HEK293 (cell line): Measurements from ENCODE around the gene TBC1D17.

ENCODE experiments used
- FEZF1 ChIP-seq: fragments of 450-650 bp; formaldehyde crosslinking; IDR thresholded peaks from 2 replicates; pipeline ENCODE4 v1.5.1; 2016; ENCODE audit warnings: missing biosample characterization, missing genetic modification characterization
- GFI1B ChIP-seq: fragments of 450-650 bp; formaldehyde crosslinking; IDR thresholded peaks from 2 replicates; pipeline ENCODE4 v1.5.1; 2016; ENCODE audit warnings: missing biosample characterization, missing genetic modification characterization
- GLI2 ChIP-seq: fragments of 450-650 bp; formaldehyde crosslinking; IDR thresholded peaks from 2 replicates; pipeline ENCODE4; 2017; ENCODE audit warnings: missing biosample characterization, missing genetic modification characterization, low read depth, borderline replicate concordance
- HOXA7 ChIP-seq: sonication (generic); formaldehyde crosslinking; IDR thresholded peaks from 2 replicates; pipeline ENCODE4 v1.8.1; 2022; ENCODE audit warnings: missing genetic modification reagents, borderline replicate concordance
- HOXD13 ChIP-seq: sonication (generic); formaldehyde crosslinking; IDR thresholded peaks from 2 replicates; pipeline ENCODE4 v1.8.0; 2022; ENCODE audit warnings: missing genetic modification reagents, borderline replicate concordance
- IKZF3 ChIP-seq: fragments of 450-650 bp; IDR thresholded peaks from 2 replicates; pipeline ENCODE4 v1.5.0; 2018; ENCODE audit warnings: missing biosample characterization, mild to moderate bottlenecking, missing genetic modification characterization, moderate library complexity
- KLF1 ChIP-seq: fragments of 450-650 bp; formaldehyde crosslinking; IDR thresholded peaks from 2 replicates; pipeline ENCODE4 v1.5.1; 2016; ENCODE audit warnings: missing biosample characterization, missing genetic modification characterization
- KLF16 ChIP-seq: fragments of 450-650 bp; formaldehyde crosslinking; IDR thresholded peaks from 2 replicates; pipeline ENCODE4 v1.5.1; 2017; ENCODE audit warnings: missing biosample characterization, missing genetic modification characterization
- SCRT1 ChIP-seq: fragments of 450-650 bp; formaldehyde crosslinking; IDR thresholded peaks from 2 replicates; pipeline ENCODE4 v1.5.1; 2016; ENCODE audit warnings: missing biosample characterization, missing genetic modification characterization, borderline replicate concordance
- SP7 ChIP-seq: fragments of 450-650 bp; formaldehyde crosslinking; IDR thresholded peaks from 2 replicates; pipeline ENCODE4 v1.5.1; 2016; ENCODE audit warnings: missing biosample characterization, missing genetic modification characterization
- TRIM28 ChIP-seq: IDR thresholded peaks from 2 replicates; pipeline ENCODE4 v1.6.1; 2011; ENCODE audit warnings: low read length, control low read depth, borderline replicate concordance
- YY1 ChIP-seq: fragments of 450-650 bp; formaldehyde crosslinking; IDR thresholded peaks from 2 replicates; pipeline ENCODE4 v1.5.1; 2018; ENCODE audit warnings: missing biosample characterization, missing genetic modification characterization
- ZNF133 ChIP-seq: fragments of 450-650 bp; formaldehyde crosslinking; IDR thresholded peaks from 2 replicates; pipeline ENCODE4 v1.5.1; 2016; ENCODE audit warnings: missing biosample characterization, missing genetic modification characterization
- ZNF155 ChIP-seq: fragments of 450-650 bp; formaldehyde crosslinking; IDR thresholded peaks from 2 replicates; pipeline ENCODE4 v1.5.1; 2016; ENCODE audit warnings: missing biosample characterization, missing genetic modification characterization
- ZNF169 ChIP-seq: fragments of 450-650 bp; formaldehyde crosslinking; IDR thresholded peaks from 2 replicates; pipeline ENCODE4 v1.5.1; 2016; ENCODE audit warnings: missing biosample characterization, missing genetic modification characterization
- ZNF2 ChIP-seq: fragments of 450-650 bp; formaldehyde crosslinking; IDR thresholded peaks from 2 replicates; pipeline ENCODE4 v1.5.1; 2016; ENCODE audit warnings: missing biosample characterization, missing genetic modification characterization
- ZNF214 ChIP-seq: fragments of 450-650 bp; formaldehyde crosslinking; IDR thresholded peaks from 2 replicates; pipeline ENCODE4 v1.5.1; 2017; ENCODE audit warnings: missing biosample characterization, mild to moderate bottlenecking, missing genetic modification characterization, borderline replicate concordance
- ZNF24 ChIP-seq: fragments of 450-650 bp; formaldehyde crosslinking; IDR thresholded peaks from 2 replicates; pipeline ENCODE4 v1.5.1; 2016; ENCODE audit warnings: missing biosample characterization, missing genetic modification characterization
- ZNF292 ChIP-seq: fragments of 450-650 bp; formaldehyde crosslinking; IDR thresholded peaks from 2 replicates; pipeline ENCODE4 v1.5.1; 2016; ENCODE audit warnings: low read depth, missing biosample characterization, missing genetic modification characterization, borderline replicate concordance
- ZNF350 ChIP-seq: fragments of 450-650 bp; formaldehyde crosslinking; IDR thresholded peaks from 2 replicates; pipeline ENCODE4 v1.5.0; 2017; ENCODE audit warnings: missing biosample characterization, mild to moderate bottlenecking, missing genetic modification characterization
- ZNF416 ChIP-seq: fragments of 450-650 bp; formaldehyde crosslinking; IDR thresholded peaks from 2 replicates; pipeline ENCODE4 v1.5.1; 2016; ENCODE audit warnings: missing biosample characterization, missing genetic modification characterization
- ZNF423 ChIP-seq: fragments of 450-650 bp; formaldehyde crosslinking; IDR thresholded peaks from 2 replicates; pipeline ENCODE4 v1.5.1; 2016; ENCODE audit warnings: missing biosample characterization, missing genetic modification characterization
- ZNF530 ChIP-seq: fragments of 450-650 bp; formaldehyde crosslinking; IDR thresholded peaks from 2 replicates; pipeline ENCODE4 v1.5.1; 2016; ENCODE audit warnings: low read depth, missing biosample characterization, missing genetic modification characterization
- ZNF555 ChIP-seq: fragments of 450-650 bp; formaldehyde crosslinking; conservative IDR thresholded peaks from 2 replicates; pipeline ENCODE4 v1.5.1; 2017; ENCODE audit warnings: missing biosample characterization, mild to moderate bottlenecking, missing genetic modification characterization, inconsistent platforms
- ZNF626 ChIP-seq: fragments of 450-650 bp; sonication (Bioruptor Pico); formaldehyde crosslinking; IDR thresholded peaks from 2 replicates; pipeline ENCODE4 v1.5.1; 2018; ENCODE audit warnings: missing biosample characterization, missing genetic modification characterization, inconsistent platforms
- ZNF660 ChIP-seq: fragments of 450-650 bp; IDR thresholded peaks from 2 replicates; pipeline ENCODE4 v1.5.1; 2018; ENCODE audit warnings: missing biosample characterization, mild to moderate bottlenecking, missing genetic modification characterization
- ZXDB ChIP-seq: fragments of 450-650 bp; formaldehyde crosslinking; IDR thresholded peaks from 2 replicates; pipeline ENCODE4 v1.5.1; 2016; ENCODE audit warnings: missing biosample characterization, missing genetic modification characterization
- TF ChIP-seq, protein P1 (sequence below): fragments of 450-650 bp; formaldehyde crosslinking; IDR thresholded peaks from 2 replicates; pipeline ENCODE4 v1.5.1; 2016; ENCODE audit warnings: missing biosample characterization, missing genetic modification characterization
- TF ChIP-seq, protein P2 (sequence below): fragments of 450-650 bp; formaldehyde crosslinking; IDR thresholded peaks from 2 replicates; pipeline ENCODE4 v1.5.1; 2016; ENCODE audit warnings: missing biosample characterization, missing genetic modification characterization
- TF ChIP-seq, protein P3 (sequence below): fragments of 450-650 bp; formaldehyde crosslinking; IDR thresholded peaks from 2 replicates; pipeline ENCODE4 v1.5.1; 2016; ENCODE audit warnings: missing biosample characterization, missing genetic modification characterization
- TF ChIP-seq, protein P4 (sequence below): fragments of 450-650 bp; formaldehyde crosslinking; IDR thresholded peaks from 2 replicates; pipeline ENCODE4 v1.5.1; 2016; ENCODE audit warnings: missing biosample characterization, missing genetic modification characterization

TBC1D17 gene

DNA sequence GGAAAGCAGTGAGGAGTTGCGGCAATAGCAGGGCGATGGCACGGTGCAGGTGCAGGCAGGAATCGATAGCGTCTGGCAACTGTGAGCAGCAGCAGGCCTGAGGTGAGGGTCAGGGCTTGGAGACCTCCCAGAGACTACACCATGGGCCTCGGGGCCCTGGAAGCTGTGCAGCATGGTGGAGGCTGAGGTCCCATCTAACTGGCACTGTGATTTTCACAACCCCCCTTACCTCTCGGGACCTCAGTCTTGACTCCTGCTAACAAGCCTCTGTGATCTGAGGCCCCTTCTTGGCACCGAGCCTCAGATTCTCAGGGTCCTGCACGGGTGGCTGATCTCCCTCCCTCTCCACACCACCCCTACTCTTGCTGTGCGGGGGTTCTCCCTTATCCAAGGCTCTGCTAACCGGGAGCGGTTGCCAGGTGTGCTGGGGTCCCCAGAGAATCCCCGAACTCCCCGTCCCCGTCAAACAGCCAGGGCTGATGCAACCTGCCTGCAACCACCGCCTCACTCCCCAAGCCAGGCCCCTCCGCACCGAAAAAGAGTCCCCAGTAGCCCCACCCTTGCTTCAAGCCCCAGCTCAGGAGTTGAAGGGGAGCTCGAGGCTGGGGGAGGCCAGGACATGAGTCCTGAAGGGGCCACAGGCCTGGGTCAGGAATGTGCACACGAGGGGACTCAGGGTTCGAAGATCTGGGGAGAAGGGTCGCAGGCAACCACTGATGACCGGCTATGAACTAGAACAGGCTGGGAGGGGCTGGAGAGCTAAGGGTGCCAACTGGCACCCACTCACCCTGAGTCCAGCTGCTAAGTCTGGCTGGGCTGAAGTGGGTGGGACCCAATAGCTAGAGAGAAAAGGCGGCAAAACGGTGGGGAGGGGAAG lies 46.7 kb downstream of the TBC1D17 start (continued):
- TF ChIP-seq, protein P1, sequence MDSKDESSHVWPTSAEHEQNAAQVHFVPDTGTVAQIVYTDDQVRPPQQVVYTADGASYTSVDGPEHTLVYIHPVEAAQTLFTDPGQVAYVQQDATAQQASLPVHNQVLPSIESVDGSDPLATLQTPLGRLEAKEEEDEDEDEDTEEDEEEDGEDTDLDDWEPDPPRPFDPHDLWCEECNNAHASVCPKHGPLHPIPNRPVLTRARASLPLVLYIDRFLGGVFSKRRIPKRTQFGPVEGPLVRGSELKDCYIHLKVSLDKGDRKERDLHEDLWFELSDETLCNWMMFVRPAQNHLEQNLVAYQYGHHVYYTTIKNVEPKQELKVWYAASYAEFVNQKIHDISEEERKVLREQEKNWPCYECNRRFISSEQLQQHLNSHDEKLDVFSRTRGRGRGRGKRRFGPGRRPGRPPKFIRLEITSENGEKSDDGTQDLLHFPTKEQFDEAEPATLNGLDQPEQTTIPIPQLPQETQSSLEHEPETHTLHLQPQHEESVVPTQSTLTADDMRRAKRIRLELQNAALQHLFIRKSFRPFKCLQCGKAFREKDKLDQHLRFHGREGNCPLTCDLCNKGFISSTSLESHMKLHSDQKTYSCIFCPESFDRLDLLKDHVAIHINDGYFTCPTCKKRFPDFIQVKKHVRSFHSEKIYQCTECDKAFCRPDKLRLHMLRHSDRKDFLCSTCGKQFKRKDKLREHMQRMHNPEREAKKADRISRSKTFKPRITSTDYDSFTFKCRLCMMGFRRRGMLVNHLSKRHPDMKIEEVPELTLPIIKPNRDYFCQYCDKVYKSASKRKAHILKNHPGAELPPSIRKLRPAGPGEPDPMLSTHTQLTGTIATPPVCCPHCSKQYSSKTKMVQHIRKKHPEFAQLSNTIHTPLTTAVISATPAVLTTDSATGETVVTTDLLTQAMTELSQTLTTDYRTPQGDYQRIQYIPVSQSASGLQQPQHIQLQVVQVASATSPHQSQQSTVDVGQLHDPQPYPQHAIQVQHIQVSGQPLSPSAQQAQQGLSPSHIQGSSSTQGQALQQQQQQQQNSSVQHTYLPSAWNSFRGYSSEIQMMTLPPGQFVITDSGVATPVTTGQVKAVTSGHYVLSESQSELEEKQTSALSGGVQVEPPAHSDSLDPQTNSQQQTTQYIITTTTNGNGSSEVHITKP (tag by site-specific recombination): peak; percentile 59; the same call in 1 of the 2 replicates
- TF ChIP-seq ZNF214 (tag by site-specific recombination) (no peak), ZNF423 (tag by site-specific recombination) (no peak), IKZF3 (peak; percentile 46), ZXDB (tag by site-specific recombination) (no peak), SCRT1 (tag by site-specific recombination) (no peak), ZNF555 (tag by site-specific recombination) (no peak), ZNF350 (no peak), ZNF155 (tag by site-specific recombination) (no peak), GFI1B (tag by site-specific recombination) (no peak), ZNF133 (tag by site-specific recombination) (no peak), ZNF292 (tag by site-specific recombination) (no peak), TRIM28 (no peak), HOXD13 (CRISPR knock-in tag) (no peak), SP7 (no peak; the same call in 1 of the 2 replicates), ZNF2 (tag by site-specific recombination) (no peak), ZNF626 (no peak), FEZF1 (tag by site-specific recombination) (no peak), ZNF416 (no peak), ZNF660 (tag by site-specific recombination) (0 out of 2 replicates have a peak, but pooled peaks have one; percentile 38), YY1 (tag by site-specific recombination) (no peak), KLF16 (peak; percentile 95), ZNF24 (tag by site-specific recombination) (no peak), KLF1 (tag by site-specific recombination) (peak; percentile 31; the same call in 1 of the 2 replicates), ZNF530 (tag by site-specific recombination) (no peak), GLI2 (tag by site-specific recombination) (no peak), HOXA7 (no peak), ZNF169 (no peak)
- TF ChIP-seq, protein P2, sequence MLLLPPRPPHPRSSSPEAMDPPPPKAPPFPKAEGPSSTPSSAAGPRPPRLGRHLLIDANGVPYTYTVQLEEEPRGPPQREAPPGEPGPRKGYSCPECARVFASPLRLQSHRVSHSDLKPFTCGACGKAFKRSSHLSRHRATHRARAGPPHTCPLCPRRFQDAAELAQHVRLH (tag by site-specific recombination): no peak
- TF ChIP-seq, protein P3, sequence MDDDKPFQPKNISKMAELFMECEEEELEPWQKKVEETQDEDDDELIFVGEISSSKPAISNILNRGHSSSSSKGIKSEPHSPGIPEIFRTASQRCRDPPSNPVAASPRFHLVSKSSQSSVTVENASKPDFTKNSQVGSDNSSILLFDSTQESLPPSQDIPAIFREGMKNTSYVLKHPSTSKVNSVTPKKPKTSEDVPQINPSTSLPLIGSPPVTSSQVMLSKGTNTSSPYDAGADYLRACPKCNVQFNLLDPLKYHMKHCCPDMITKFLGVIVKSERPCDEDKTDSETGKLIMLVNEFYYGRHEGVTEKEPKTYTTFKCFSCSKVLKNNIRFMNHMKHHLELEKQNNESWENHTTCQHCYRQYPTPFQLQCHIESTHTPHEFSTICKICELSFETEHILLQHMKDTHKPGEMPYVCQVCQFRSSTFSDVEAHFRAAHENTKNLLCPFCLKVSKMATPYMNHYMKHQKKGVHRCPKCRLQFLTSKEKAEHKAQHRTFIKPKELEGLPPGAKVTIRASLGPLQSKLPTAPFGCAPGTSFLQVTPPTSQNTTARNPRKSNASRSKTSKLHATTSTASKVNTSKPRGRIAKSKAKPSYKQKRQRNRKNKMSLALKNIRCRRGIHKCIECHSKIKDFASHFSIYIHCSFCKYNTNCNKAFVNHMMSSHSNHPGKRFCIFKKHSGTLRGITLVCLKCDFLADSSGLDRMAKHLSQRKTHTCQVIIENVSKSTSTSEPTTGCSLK: no peak
- TF ChIP-seq, protein P4, sequence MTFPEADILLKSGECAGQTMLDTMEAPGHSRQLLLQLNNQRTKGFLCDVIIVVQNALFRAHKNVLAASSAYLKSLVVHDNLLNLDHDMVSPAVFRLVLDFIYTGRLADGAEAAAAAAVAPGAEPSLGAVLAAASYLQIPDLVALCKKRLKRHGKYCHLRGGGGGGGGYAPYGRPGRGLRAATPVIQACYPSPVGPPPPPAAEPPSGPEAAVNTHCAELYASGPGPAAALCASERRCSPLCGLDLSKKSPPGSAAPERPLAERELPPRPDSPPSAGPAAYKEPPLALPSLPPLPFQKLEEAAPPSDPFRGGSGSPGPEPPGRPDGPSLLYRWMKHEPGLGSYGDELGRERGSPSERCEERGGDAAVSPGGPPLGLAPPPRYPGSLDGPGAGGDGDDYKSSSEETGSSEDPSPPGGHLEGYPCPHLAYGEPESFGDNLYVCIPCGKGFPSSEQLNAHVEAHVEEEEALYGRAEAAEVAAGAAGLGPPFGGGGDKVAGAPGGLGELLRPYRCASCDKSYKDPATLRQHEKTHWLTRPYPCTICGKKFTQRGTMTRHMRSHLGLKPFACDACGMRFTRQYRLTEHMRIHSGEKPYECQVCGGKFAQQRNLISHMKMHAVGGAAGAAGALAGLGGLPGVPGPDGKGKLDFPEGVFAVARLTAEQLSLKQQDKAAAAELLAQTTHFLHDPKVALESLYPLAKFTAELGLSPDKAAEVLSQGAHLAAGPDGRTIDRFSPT (tag by site-specific recombination): no peak
